SK-N-SH (cell line): ENCODE measurements around the gene TSHB. TPM values are rescaled to one million over a fixed set of nuclear protein-coding genes. Genes with fewer than 3 reads are reported as not detected.

ENCODE experiments used
- CTCF ChIA-PET: fragments of 300-600, 350-600 bp; formaldehyde crosslinking; extraction: SDS; loops from one replicate; lab custom pipeline; 2021; lab: Yijun Ruan, JAX
- POLR2A ChIA-PET: fragments of 350-600 bp; sonication (Branson Sonifier 250); formaldehyde crosslinking; extraction: SDS; loops from one replicate; lab custom pipeline; 2020; ENCODE audit warnings: antibody characterized with exemption, inconsistent platforms; lab: Yijun Ruan, JAX
- DNase-seq: peaks from one replicate; pipeline ENCODE4 v3.0.0; 2012
- H2AFZ ChIP-seq: fragments of 200-600 bp; sonication (generic); 2 replicates; pipeline ENCODE4 v1.8.1; 2016; ENCODE audit warnings: antibody characterized with exemption, mild to moderate bottlenecking, low read depth
- H3F3A ChIP-seq: fragments of 200-600 bp; sonication (generic); replicated peaks from 2 replicates; pipeline ENCODE3; 2016; ENCODE audit warnings: antibody characterized with exemption, mild to moderate bottlenecking; ENCODE audit not compliant: insufficient read depth
- H3K27ac ChIP-seq, 2 experiments: fragments of 200-500 bp in 1 of 2; fragments of 200-600 bp in 1 of 2; sonication (Bioruptor generic) in 1 of 2; sonication (generic), shearing (Covaris generic) in 1 of 2; 2 replicates each; pipeline versions ENCODE4 v1.5.1 to v1.6.1; 2014 to 2016; ENCODE audit warnings: low read depth in 2 of 2, inconsistent platforms in 1 of 2, low read length in 1 of 2, mild to moderate bottlenecking in 1 of 2, mixed read lengths in 1 of 2
- H3K27me3 ChIP-seq: fragments of 200-600 bp; sonication (generic), shearing (Covaris generic); 2 replicates; pipeline ENCODE4 v1.6.1; 2016; ENCODE audit warnings: mixed run types; ENCODE audit not compliant: insufficient read depth
- H3K36me3 ChIP-seq, 2 experiments: fragments of 200-500 bp in 1 of 2; fragments of 200-600 bp in 1 of 2; sonication (Bioruptor generic) in 1 of 2; sonication (generic) in 1 of 2; replicated peaks in 1 of 2; 2 replicates each; pipeline versions ENCODE3 to v1.5.1; 2014 to 2016; ENCODE audit warnings: low read length in 1 of 2, mild to moderate bottlenecking in 1 of 2; ENCODE audit not compliant: insufficient read depth in 2 of 2, control insufficient read depth in 1 of 2
- H3K4me1 ChIP-seq, 2 experiments: fragments of 200-500 bp in 1 of 2; fragments of 200-600 bp in 1 of 2; sonication (Bioruptor generic) in 1 of 2; sonication (generic), shearing (Covaris generic) in 1 of 2; 2 replicates each; pipeline versions ENCODE4 v1.5.1 to v1.6.1; 2014 to 2016; ENCODE audit warnings: low read depth in 1 of 2, low read length in 1 of 2, mixed run types in 1 of 2; ENCODE audit not compliant: insufficient read depth in 2 of 2, control insufficient read depth in 1 of 2
- H3K4me2 ChIP-seq: fragments of 200-600 bp; sonication (generic), shearing (Covaris generic); 2 replicates; pipeline ENCODE4 v1.6.1; 2017; ENCODE audit warnings: mixed run types
- H3K4me3 ChIP-seq, 2 experiments: fragments of 200-500 bp in 1 of 2; fragments of 200-600 bp in 1 of 2; sonication (Bioruptor generic) in 1 of 2; sonication (generic), shearing (Covaris generic) in 1 of 2; 2 replicates each; pipeline versions ENCODE4 v1.5.1 to v1.8.1; 2014 to 2016; ENCODE audit warnings: low read depth in 2 of 2, inconsistent platforms in 1 of 2, low read length in 1 of 2, mild to moderate bottlenecking in 1 of 2, mixed read lengths in 1 of 2, moderate library complexity in 1 of 2
- H3K79me2 ChIP-seq: fragments of 200-600 bp; sonication (generic); 2 replicates; pipeline ENCODE4 v1.8.1; 2017; ENCODE audit warnings: mild to moderate bottlenecking; ENCODE audit not compliant: insufficient read depth
- H3K9ac ChIP-seq: fragments of 200-600 bp; sonication (generic); 2 replicates; pipeline ENCODE4 v1.6.1; 2017; ENCODE audit warnings: mixed run types
- H3K9me2 ChIP-seq: fragments of 200-600 bp; sonication (generic); 2 replicates; pipeline ENCODE4 v1.6.1; 2017; ENCODE audit warnings: mixed run types
- H3K9me3 ChIP-seq: fragments of 200-600 bp; sonication (generic); 2 replicates; pipeline ENCODE4 v1.6.1; 2017; ENCODE audit warnings: mixed run types, mild to moderate bottlenecking, moderate library complexity
- H4K20me1 ChIP-seq: fragments of 200-600 bp; sonication (generic); 2 replicates; pipeline ENCODE4 v1.6.1; 2017; ENCODE audit warnings: mild to moderate bottlenecking, mixed run types; ENCODE audit not compliant: insufficient read depth
- EZH2phosphoT487 ChIP-seq: fragments of 200-600 bp; sonication (generic); IDR thresholded peaks from 2 replicates; pipeline ENCODE4 v1.6.1; 2017; ENCODE audit warnings: low read depth, mixed run types, mild to moderate bottlenecking, antibody characterized with exemption, moderate library complexity, borderline replicate concordance
- FOSL2 ChIP-seq: IDR thresholded peaks from 2 replicates; pipeline ENCODE4 v1.4.0; 2012; ENCODE audit warnings: low read depth, mild to moderate bottlenecking, moderate library complexity, borderline replicate concordance
- GABPA ChIP-seq: IDR thresholded peaks from 2 replicates; pipeline ENCODE4 v1.4.0; 2012; ENCODE audit warnings: low read depth, mild to moderate bottlenecking
- MXI1 ChIP-seq: IDR thresholded peaks from 2 replicates; pipeline ENCODE4 v1.6.1; 2012; ENCODE audit warnings: mild to moderate bottlenecking, low read depth, low read length, improper control_type of control experiment
- RFX5 ChIP-seq: IDR thresholded peaks from 2 replicates; pipeline ENCODE4 v1.6.1; 2012; ENCODE audit warnings: mild to moderate bottlenecking, improper control_type of control experiment, low read length
- RXRA ChIP-seq: IDR thresholded peaks from 2 replicates; pipeline ENCODE4 v1.4.0; 2012; ENCODE audit warnings: low read depth, mild to moderate bottlenecking, borderline replicate concordance
- SIN3A ChIP-seq: IDR thresholded peaks from 2 replicates; pipeline ENCODE4 v1.6.1; 2012; ENCODE audit warnings: low read depth, mild to moderate bottlenecking, low read length, moderate library complexity, borderline replicate concordance
- SMC3 ChIP-seq: IDR thresholded peaks from 2 replicates; pipeline ENCODE4 v1.6.1; 2012; ENCODE audit warnings: low read depth, low read length, improper control_type of control experiment
- TCF12 ChIP-seq: IDR thresholded peaks from 2 replicates; pipeline ENCODE4 v1.4.0; 2012
- TEAD4 ChIP-seq: IDR thresholded peaks from 2 replicates; pipeline ENCODE4 v1.4.0; 2012; ENCODE audit warnings: mild to moderate bottlenecking, borderline replicate concordance; ENCODE audit not compliant: insufficient read depth
- WGBS: methylation state at CpG from one replicate; pipeline ENCODE4 v1.1.6; 2017; ENCODE audit warnings: low lambda C conversion rate; 5-methylcytosine and 5-hydroxymethylcytosine counted together
- polyA plus RNA-seq, 3 experiments: library from polyadenylated mRNA; depleted of rRNA; stranded (reverse); fragments of >200 nt; gene quantifications; 2 replicates each; pipeline ENCODE4 v1.2.3, GENCODE V29; 2012
- TF ChIP-seq, protein P1 (sequence below): IDR thresholded peaks from 2 replicates; pipeline ENCODE4 v1.4.0; 2012; ENCODE audit warnings: low read depth, borderline replicate concordance
- TF ChIP-seq, protein P2 (sequence below): fragments of 150-350 bp; IDR thresholded peaks from 2 replicates; pipeline ENCODE4 v1.6.1; 2016; ENCODE audit warnings: mild to moderate bottlenecking, low read depth, low read length
- TF ChIP-seq, protein P3 (sequence below): IDR thresholded peaks from 2 replicates; pipeline ENCODE4 v1.4.0; 2012; ENCODE audit warnings: low read depth
- TF ChIP-seq, protein P4 (sequence below): fragments of 200-600 bp; sonication (generic); IDR thresholded peaks from 2 replicates; pipeline ENCODE4 v1.6.1; 2017; ENCODE audit warnings: antibody characterized with exemption, mild to moderate bottlenecking, moderate library complexity
- TF ChIP-seq, protein P5 (sequence below): fragments of 150-350 bp; IDR thresholded peaks from 2 replicates; pipeline ENCODE4 v1.6.1; 2017; ENCODE audit warnings: antibody characterized with exemption, low read length, low read depth, borderline replicate concordance

Gene TSHB
- polyA plus RNA-seq, 1 of the 3 experiments (the other 2 are of a cell fraction): not detected

DNA sequence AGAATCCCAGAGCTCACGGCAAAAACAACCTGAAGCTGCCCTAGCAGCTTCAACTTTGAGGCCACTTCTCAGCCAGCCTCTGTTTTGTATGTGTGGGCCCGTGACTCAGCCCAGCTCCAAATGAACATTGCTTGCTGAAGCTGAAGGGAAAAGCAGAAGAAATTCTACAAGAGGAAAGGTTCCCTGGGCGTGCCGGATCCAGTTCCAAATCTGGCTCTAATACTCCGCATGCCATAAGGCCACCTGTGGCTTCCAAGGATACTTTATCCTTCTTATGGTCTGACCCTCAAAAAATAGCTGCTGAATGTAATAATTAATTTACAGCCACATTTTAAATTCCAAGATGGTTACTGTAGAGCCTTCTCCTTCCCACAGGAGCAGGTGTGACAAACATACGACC is 35.4 kb downstream of the TSHB start:
- ChIA-PET CTCF (interaction anchor here (0.5 to 1.9 kb wide), 3 partner anchors 12 to 353 kb away, joined by 4 to 10 read pairs (median 7); no protein-coding TSS in a partner anchor), POLR2A (interaction anchor here (1.1 kb wide), 1 partner anchor 13 kb away, joined by 5 read pairs; no protein-coding TSS in a partner anchor)
- 88% methylated on average over 6 of the region's 6 CpGs for WGBS
- no peak overlapping the region for H3K4me2 ChIP-seq
- no peak overlapping the region for H3K4me3 ChIP-seq
- TF ChIP-seq SMC3: no peak
- no peak for TF ChIP-seq MXI1
- no peak for TF ChIP-seq RXRA
- TF ChIP-seq SIN3A: no peak
- no peak for TF ChIP-seq GABPA
- TF ChIP-seq TEAD4: no peak
- TF ChIP-seq, protein P1, sequence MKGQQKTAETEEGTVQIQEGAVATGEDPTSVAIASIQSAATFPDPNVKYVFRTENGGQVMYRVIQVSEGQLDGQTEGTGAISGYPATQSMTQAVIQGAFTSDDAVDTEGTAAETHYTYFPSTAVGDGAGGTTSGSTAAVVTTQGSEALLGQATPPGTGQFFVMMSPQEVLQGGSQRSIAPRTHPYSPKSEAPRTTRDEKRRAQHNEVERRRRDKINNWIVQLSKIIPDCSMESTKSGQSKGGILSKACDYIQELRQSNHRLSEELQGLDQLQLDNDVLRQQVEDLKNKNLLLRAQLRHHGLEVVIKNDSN: no peak
- TF ChIP-seq RFX5: no peak
- TF ChIP-seq, protein P2, sequence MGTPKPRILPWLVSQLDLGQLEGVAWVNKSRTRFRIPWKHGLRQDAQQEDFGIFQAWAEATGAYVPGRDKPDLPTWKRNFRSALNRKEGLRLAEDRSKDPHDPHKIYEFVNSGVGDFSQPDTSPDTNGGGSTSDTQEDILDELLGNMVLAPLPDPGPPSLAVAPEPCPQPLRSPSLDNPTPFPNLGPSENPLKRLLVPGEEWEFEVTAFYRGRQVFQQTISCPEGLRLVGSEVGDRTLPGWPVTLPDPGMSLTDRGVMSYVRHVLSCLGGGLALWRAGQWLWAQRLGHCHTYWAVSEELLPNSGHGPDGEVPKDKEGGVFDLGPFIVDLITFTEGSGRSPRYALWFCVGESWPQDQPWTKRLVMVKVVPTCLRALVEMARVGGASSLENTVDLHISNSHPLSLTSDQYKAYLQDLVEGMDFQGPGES: no peak
- TF ChIP-seq FOSL2: no peak
- no peak for TF ChIP-seq EZH2phosphoT487
- TF ChIP-seq, protein P3, sequence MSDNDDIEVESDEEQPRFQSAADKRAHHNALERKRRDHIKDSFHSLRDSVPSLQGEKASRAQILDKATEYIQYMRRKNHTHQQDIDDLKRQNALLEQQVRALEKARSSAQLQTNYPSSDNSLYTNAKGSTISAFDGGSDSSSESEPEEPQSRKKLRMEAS: no peak
- TF ChIP-seq, protein P4, sequence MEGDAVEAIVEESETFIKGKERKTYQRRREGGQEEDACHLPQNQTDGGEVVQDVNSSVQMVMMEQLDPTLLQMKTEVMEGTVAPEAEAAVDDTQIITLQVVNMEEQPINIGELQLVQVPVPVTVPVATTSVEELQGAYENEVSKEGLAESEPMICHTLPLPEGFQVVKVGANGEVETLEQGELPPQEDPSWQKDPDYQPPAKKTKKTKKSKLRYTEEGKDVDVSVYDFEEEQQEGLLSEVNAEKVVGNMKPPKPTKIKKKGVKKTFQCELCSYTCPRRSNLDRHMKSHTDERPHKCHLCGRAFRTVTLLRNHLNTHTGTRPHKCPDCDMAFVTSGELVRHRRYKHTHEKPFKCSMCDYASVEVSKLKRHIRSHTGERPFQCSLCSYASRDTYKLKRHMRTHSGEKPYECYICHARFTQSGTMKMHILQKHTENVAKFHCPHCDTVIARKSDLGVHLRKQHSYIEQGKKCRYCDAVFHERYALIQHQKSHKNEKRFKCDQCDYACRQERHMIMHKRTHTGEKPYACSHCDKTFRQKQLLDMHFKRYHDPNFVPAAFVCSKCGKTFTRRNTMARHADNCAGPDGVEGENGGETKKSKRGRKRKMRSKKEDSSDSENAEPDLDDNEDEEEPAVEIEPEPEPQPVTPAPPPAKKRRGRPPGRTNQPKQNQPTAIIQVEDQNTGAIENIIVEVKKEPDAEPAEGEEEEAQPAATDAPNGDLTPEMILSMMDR: no peak
- TF ChIP-seq TCF12: no peak
- TF ChIP-seq, protein P5, sequence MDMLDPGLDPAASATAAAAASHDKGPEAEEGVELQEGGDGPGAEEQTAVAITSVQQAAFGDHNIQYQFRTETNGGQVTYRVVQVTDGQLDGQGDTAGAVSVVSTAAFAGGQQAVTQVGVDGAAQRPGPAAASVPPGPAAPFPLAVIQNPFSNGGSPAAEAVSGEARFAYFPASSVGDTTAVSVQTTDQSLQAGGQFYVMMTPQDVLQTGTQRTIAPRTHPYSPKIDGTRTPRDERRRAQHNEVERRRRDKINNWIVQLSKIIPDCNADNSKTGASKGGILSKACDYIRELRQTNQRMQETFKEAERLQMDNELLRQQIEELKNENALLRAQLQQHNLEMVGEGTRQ: no peak
- H3K9ac ChIP-seq: no peak overlapping the region
- no peaks in the 10 kb centered on the region for H3K9me2 ChIP-seq
- DNase-seq: no peak
- H3K27me3 ChIP-seq: no peaks in the 10 kb centered on the region
- no peak overlapping the region; a peak in 1 of 4 replicates for H3K27ac ChIP-seq
- no peaks in the 10 kb centered on the region for H3K79me2 ChIP-seq
- no peaks in the 10 kb centered on the region for H3K9me3 ChIP-seq
- peaks cover 11 to 12% of the 10 kb centered on the region in 2 experiments; a peak in 2 of 4 replicates for H3K4me1 ChIP-seq
- no peak overlapping the region for H2AFZ ChIP-seq
- peaks cover 22% of the 10 kb centered on the region for H3F3A ChIP-seq
- no peaks in the 10 kb centered on the region; the same call in 1 of the 2 replicates for H4K20me1 ChIP-seq
- no peaks in the 10 kb centered on the region for H3K36me3 ChIP-seq
